Measurements from ENCODE around the gene FAM228B. TPM values are rescaled to one million over a fixed set of nuclear protein-coding genes. Genes with fewer than 3 reads are reported as not detected.

FAM228B gene
- 5.1 and 10.9 TPM in 2 replicates for total RNA-seq (2011; cell fraction: chromatin; rRNA removed; ENCODE audit: low replicate concordance)
- total RNA-seq (2011; cell fraction: nucleolus; rRNA removed), result 6.2 and 9.7 TPM in 2 replicates
- 6.1 and 7.9 TPM in 2 replicates for total RNA-seq (2011; cell fraction: nucleoplasm; rRNA removed)
- total RNA-seq (2014; rRNA removed), result 1.9 and 2.0 TPM in 2 replicates
- 2.7 and 3.7 TPM in 2 replicates for total RNA-seq (2014; rRNA removed; fragmentation: Illumina TruSeq; extraction: Trizol)
- total RNA-seq (2015; rRNA removed; fragmentation: Illumina TruSeq; extraction: Trizol), result 3.6 and 3.7 TPM in 2 replicates
- 1.9 and 2.1 TPM in 2 replicates for total RNA-seq (2021)
- 3.5 and 4.1 TPM in 2 replicates for polyA plus RNA-seq (2011; rRNA removed)
- polyA plus RNA-seq (2011; cell fraction: cytosol; rRNA removed), result 0.78 and 0.97 TPM in 2 replicates
- polyA plus RNA-seq (2011; cell fraction: nucleus; rRNA removed), result 3.2 and 6.5 TPM in 2 replicates
- polyA plus RNA-seq (2012), result 3.2 and 12.5 TPM in 2 replicates
- polyA plus RNA-seq (2014; fragmentation: Illumina TruSeq; extraction: Trizol), result 2.0 and 2.6 TPM in 2 replicates
- 1 to 10 TPM; 1.1 to 1.3 TPM for polyA plus RNA-seq (2014; fragmentation: Nextera tagmentation; extraction: Ambion mirVana)
- polyA plus RNA-seq (2014; rRNA removed), result 1.4 and 3.0 TPM in 2 replicates
- 3.6 and 7.8 TPM in 2 replicates for polyA minus RNA-seq (2011; rRNA and poly(A)+ RNA removed)
- polyA minus RNA-seq (2011; cell fraction: cytosol; rRNA and poly(A)+ RNA removed), result 0.82 and 1.7 TPM in 2 replicates
- polyA minus RNA-seq (2011; cell fraction: nucleus; rRNA and poly(A)+ RNA removed), result 5.7 and 10.3 TPM in 2 replicates
- percentile 54 among the genes with signal in this experiment for Bru-seq, nascent RNA
- BruChase-seq, experiment 1, labeled RNA remaining after a 2-hour chase, result percentile 52 among the genes with signal in this experiment
- percentile 50 among the genes with signal in this experiment for BruChase-seq, experiment 2, labeled RNA remaining after a 6-hour chase
- long read RNA-seq, experiment 1, partial matches to known transcripts, result 0 of 8 reads
- long read RNA-seq, experiment 1, other reads (novel, unspliced or antisense), result 8 of 8 reads
- long read RNA-seq, experiment 2, partial matches to known transcripts, result 0 of 2 reads
- long read RNA-seq, experiment 2, other reads (novel, unspliced or antisense), result 2 of 2 reads
- long read RNA-seq, experiment 3, partial matches to known transcripts, result 0 of 1 reads
- long read RNA-seq, experiment 3, other reads (novel, unspliced or antisense), result 1 of 1 reads

- Histone ChIP-seq H2AFZ (ENCODE audit: low read depth, low read length) (peak within 1 kb of the TSS; percentile 99), H3K9ac (ENCODE audit: insufficient read depth in 1 of 2, low read depth in 2 of 2, low read length in 2 of 2) (peak within 1 kb of the TSS; percentile 79 to 95), H3K79me2 (ENCODE audit: control insufficient read depth, insufficient read depth, low read length) (peaks cover 6% of the 10 kb centered on the region; the same call in 1 of the 3 replicates), H3K9me1 (ENCODE audit: control insufficient read depth, insufficient read depth, low read length) (no peaks in the 10 kb centered on the region), H3K27ac (ENCODE audit: extremely low read depth, low read depth, low read length) (peak within 1 kb of the TSS; percentile 78), H3K36me3 (ENCODE audit: control insufficient read depth, insufficient read depth, low read length) (no peaks in the 10 kb centered on the region), H3K27me3 (ENCODE audit: control insufficient read depth in 2 of 2, insufficient read depth in 2 of 2, low read length in 2 of 2) (no peaks in the 10 kb centered on the region), H3K9me3 (replicated peaks; ENCODE audit: control insufficient read depth, insufficient read depth, low read depth, low read length) (no peaks in the 10 kb centered on the region), H3K4me2 (ENCODE audit: insufficient read depth, low read length) (peak within 1 kb of the TSS; percentile 93), H4K20me1 (replicated peaks; ENCODE audit: control insufficient read depth, insufficient read depth, low read length) (no peaks in the 10 kb centered on the region), H3K4me1 (replicated peaks in 1 of 2; ENCODE audit: control insufficient read depth in 2 of 2, insufficient read depth in 2 of 2, low read length in 2 of 2) (peaks cover 3 to 11% of the 10 kb centered on the region in 2 experiments; a peak in 3 of 5 replicates), H3K4me3 (peak within 1 kb of the TSS; percentile 67)
- under 1% methylated on average over 91 of the region's 103 CpGs for WGBS (ENCODE audit: insufficient coverage, low coverage, missing lambda C conversion rate)
- ChIA-PET CTCF (ENCODE audit: low intra/inter-chr PET ratio) (no interaction called here), POLR2A (interaction anchor here (0.6 to 2.8 kb wide), 7 partner anchors 12 to 247 kb away, joined by 3 to 25 read pairs (median 4); partner anchors contain the start of genes SF3B6 and TP53I3)
- FAIRE-seq (peak; percentile 73), DNase-seq (ENCODE audit: extremely low read depth in 1 of 4, low spot score in 3 of 4) (peak; percentile 89 to 95 (median 90)), ATAC-seq (peak; percentile 98)
- intact Hi-C loops (cut with micrococcal nuclease), result loop anchor here (2.0 kb wide), 1 partner anchor 39 kb away; the partner anchor contains the start of gene TP53I3
- BruUV-seq (replicated peaks), result no TSS peak
- in situ Hi-C loops (cut with MboI), result no loop called here
- TF ChIP-seq HIVEP1 (CRISPR knock-in tag; IDR thresholded peaks at IDR 0.05) (no peak), SAFB2 (IDR thresholded peaks at IDR 0.05; ENCODE audit: borderline replicate concordance, low read depth, low read length, severe bottlenecking) (no peak), HSF4 (CRISPR knock-in tag; IDR thresholded peaks at IDR 0.05; ENCODE audit: borderline replicate concordance) (no peak), GABPB2 (CRISPR knock-in tag; conservative IDR thresholded peaks at IDR 0.05) (no peak), NFIX (CRISPR knock-in tag; IDR thresholded peaks at IDR 0.05; ENCODE audit: low read depth) (no peak), ZNF140 (CRISPR knock-in tag; IDR thresholded peaks at IDR 0.05) (no peak), PHF8 (IDR thresholded peaks at IDR 0.05; ENCODE audit: borderline replicate concordance, low read length) (peak; percentile 99; the same call in 1 of the 2 replicates), DLX4 (CRISPR knock-in tag; IDR thresholded peaks at IDR 0.05) (no peak), ZNF695 (CRISPR knock-in tag; IDR thresholded peaks at IDR 0.05) (no peak), SMAD1 (IDR thresholded peaks at IDR 0.05; ENCODE audit: low read depth, low read length, partially characterized antibody) (peak; percentile 27)
Observed at GRCh38 chr2:24123195-24123921, at the start of gene FAM228B, which contains the start of gene PFN4. TSS of gene FAM228B (plus strand) at chr2:24123469. CDS start at chr2:24124362, 893 bp downstream. TSS of gene PFN4 (minus strand) at chr2:24123334. CDS start at chr2:24122535, 799 bp downstream.
